Measurements from ENCODE around the gene SCGB1C1. TPM values are rescaled to one million over a fixed set of nuclear protein-coding genes. Genes with fewer than 3 reads are reported as not detected.

The SCGB1C1 gene
- total RNA-seq, 1 donor from 2014 or later = not detected

DNA sequence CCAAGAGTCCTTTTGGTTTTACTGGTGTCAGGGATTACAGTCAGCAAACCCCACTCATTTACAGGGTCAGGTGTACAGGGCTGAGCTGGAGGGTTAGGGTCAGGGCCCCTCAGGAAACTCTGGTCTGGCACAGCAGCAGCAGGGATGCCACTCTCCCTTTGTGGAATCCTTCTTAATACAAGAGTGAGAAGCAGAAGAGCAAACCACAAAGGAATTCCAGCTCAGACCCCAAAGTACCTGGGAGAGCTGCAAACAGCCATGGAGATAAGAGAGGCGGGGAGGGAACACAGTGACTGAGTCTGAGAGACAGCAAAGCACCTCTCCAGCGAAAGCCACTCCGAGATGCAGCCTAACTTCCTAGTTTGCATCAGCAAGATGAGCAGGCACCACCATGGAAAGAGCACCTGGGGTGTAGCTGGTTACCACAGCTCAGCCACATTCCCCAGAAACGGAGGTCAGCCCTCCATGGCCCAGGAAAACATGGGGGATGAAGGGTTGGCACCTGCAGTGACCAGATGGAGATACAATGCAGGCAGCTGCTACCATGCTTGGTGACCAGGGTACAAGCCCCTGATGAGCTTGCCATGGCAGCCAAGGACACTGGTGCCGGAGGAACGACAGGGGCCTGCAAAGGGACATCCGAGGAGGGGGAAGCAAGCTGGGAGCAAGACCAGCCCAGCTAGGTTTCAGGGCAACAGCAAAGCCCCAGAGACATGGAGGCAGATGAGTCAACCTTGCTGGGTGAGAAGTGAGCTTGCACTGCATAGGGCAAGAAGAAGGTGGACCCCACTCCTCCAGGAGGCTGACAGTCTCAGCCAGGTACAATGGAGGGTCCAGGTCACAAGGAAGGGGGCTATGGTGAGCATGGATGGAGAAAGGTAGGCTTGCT, 10.4 kb downstream of the SCGB1C1 start:
- Mint-ChIP-seq H3K27ac (ENCODE audit: unreplicated experiment) (no peak overlapping the region), H3K9me3 (ENCODE audit: unreplicated experiment) (peaks cover 15% of the 10 kb centered on the region), H3K27me3 (ENCODE audit: unreplicated experiment) (peaks cover 12% of the 10 kb centered on the region), H3K36me3 (ENCODE audit: unreplicated experiment) (no peaks in the 10 kb centered on the region), H3K4me1 (ENCODE audit: low read depth, unreplicated experiment) (no peaks in the 10 kb centered on the region), H3K4me3 (ENCODE audit: unreplicated experiment) (no peak overlapping the region)
- TF ChIP-seq CTCF (IDR thresholded peaks at IDR 0.05; ENCODE audit: partially characterized antibody, unreplicated experiment) = no peak
- no peak for DNase-seq

DNA sequence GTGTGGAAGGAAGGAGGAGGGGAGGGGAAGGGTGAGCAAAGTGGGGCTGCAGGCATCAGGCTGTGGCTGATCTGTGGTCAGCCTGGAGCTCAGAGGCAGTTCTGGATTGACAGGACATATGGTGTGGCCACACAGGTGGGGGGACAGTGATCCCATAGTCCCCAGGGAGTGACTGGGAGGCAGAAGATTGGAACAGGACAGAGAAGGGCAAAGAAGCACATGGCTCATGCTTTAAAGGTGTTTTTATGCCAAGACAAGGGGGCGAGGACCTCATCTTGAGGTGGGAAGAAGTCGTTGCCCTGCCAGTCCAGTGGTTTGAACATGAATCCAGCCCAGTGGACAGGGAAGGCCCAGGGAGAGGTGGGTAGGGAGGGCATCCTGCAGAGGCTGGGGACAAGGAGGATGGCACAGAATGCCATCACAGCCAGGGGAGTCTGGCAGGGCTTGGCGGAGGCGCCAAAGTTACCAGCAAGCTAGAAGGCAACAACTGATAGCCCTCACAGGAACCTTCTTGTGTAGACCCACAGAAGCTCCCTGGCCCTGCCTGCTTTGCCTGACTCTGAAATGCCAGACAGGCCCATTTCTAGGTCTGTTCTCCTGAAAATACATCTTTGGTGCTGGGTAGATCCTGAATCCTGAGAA, 11.2 kb downstream of the SCGB1C1 start:
- Mint-ChIP-seq H3K9me3 (ENCODE audit: unreplicated experiment) (peaks cover 16% of the 10 kb centered on the region), H3K27ac (ENCODE audit: unreplicated experiment) (no peak overlapping the region), H3K27me3 (ENCODE audit: unreplicated experiment) (peaks cover 12% of the 10 kb centered on the region), H3K4me1 (ENCODE audit: low read depth, unreplicated experiment) (no peaks in the 10 kb centered on the region), H3K36me3 (ENCODE audit: unreplicated experiment) (no peaks in the 10 kb centered on the region), H3K4me3 (ENCODE audit: unreplicated experiment) (no peak overlapping the region)
- TF ChIP-seq CTCF (IDR thresholded peaks at IDR 0.05; ENCODE audit: partially characterized antibody, unreplicated experiment) = no peak
- DNase-seq = no peak

DNA sequence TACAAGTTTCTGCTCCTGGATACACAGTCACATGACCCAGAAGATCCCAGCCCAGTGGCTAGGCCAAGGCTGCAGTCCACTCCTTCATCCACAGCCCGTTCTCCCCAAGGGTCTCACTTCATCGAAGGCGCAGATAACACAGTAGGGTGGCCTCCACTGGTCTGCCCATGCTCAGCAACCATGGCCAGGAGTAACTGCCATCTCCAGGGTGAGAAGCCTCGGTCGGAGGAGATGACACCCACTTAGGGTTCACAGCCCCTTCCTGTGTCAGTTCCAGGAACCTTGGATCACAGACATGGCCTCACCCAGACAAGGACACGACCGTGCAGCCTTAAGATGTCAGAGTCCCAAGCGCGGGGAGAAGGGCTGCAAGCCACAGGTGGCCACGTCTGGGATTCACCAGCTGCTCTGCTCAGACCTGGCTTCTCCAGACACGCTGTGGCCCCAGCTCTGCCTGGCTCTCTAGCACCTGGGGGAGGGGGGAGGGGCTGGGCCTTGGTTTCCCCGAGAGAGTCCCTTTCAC, 11.8 kb downstream of the SCGB1C1 start:
- DNase-seq = no peak
- Mint-ChIP-seq H3K36me3 (ENCODE audit: unreplicated experiment) (no peaks in the 10 kb centered on the region), H3K4me3 (ENCODE audit: unreplicated experiment) (no peak overlapping the region), H3K27ac (ENCODE audit: unreplicated experiment) (no peak overlapping the region), H3K9me3 (ENCODE audit: unreplicated experiment) (peaks cover 16% of the 10 kb centered on the region), H3K27me3 (ENCODE audit: unreplicated experiment) (peaks cover 12% of the 10 kb centered on the region), H3K4me1 (ENCODE audit: low read depth, unreplicated experiment) (no peaks in the 10 kb centered on the region)
- no peak for TF ChIP-seq CTCF (IDR thresholded peaks at IDR 0.05; ENCODE audit: partially characterized antibody, unreplicated experiment)

- no peaks in the 10 kb centered on the region for H3K36me3 Mint-ChIP-seq (ENCODE audit: unreplicated experiment)
- H3K4me1 Mint-ChIP-seq (ENCODE audit: low read depth, unreplicated experiment) = no peaks in the 10 kb centered on the region
- H3K9me3 Mint-ChIP-seq (ENCODE audit: unreplicated experiment) = peaks cover 16% of the 10 kb centered on the region
Observed at GRCh38 chr11:205221-206001, 12.5 kb downstream of the SCGB1C1 start.

More at GRCh38 chr11:205221-206001, 12.5 kb downstream of the SCGB1C1 start:
- H3K4me3 Mint-ChIP-seq (ENCODE audit: unreplicated experiment) = peak overlapping the region; percentile 97
- peaks cover 15% of the 10 kb centered on the region for H3K27me3 Mint-ChIP-seq (ENCODE audit: unreplicated experiment)
- no peak for DNase-seq
- no peak overlapping the region for H3K27ac Mint-ChIP-seq (ENCODE audit: unreplicated experiment)
- no peak for TF ChIP-seq CTCF (IDR thresholded peaks at IDR 0.05; ENCODE audit: partially characterized antibody, unreplicated experiment)
